Adrenal gland (tissue), 5 donors: ENCODE data around the gene CR1.
"Not testable (repeated sequence)": the region's sequence is repeated elsewhere in the genome, so short reads cannot be mapped to it uniquely, and the experiment has no call there.

Experiments used
- CTCF ChIP-seq, 6 experiments: fragments of 450-650 bp in 4 of 6; fragments of 200-600 bp in 2 of 6; sonication (generic) in 1 of 6; IDR thresholded peaks; 1 replicate in 5 of 6; 2 replicates in 1 of 6; pipeline versions ENCODE4 v1.5.1 to v1.8.0; 2016 to 2021; ENCODE audit warnings: antibody characterized with exemption in 6 of 6, mild to moderate bottlenecking in 2 of 6, moderate library complexity in 1 of 6
- POLR2A ChIP-seq, 2 donors: fragments of 450-650 bp; IDR thresholded peaks; one replicate each; pipeline ENCODE4 v1.6.1; 2017; ENCODE audit warnings: antibody characterized with exemption in 2 of 2, mild to moderate bottlenecking in 2 of 2, moderate library complexity in 1 of 2
- donor health status: DM: no; HTN: no; CAD: no.

- TF ChIP-seq CTCF, POLR2A (IDR thresholded peaks at IDR 0.05): not testable (repeated sequence)
These were observed 139.7 kb downstream of the CR1 start for GRCh38 chr1:207635569-207636186.
